Subcutaneous adipose tissue (tissue), 4 donors: ENCODE results near the gene LRRC55. TPM values are rescaled to one million over a fixed set of nuclear protein-coding genes. Genes with fewer than 3 reads are reported as not detected.

Experiments
- total RNA-seq, 4 donors: library from RNA; depleted of rRNA; stranded (reverse); fragments of >200 nt; gene quantifications; one replicate each; pipeline ENCODE4 v1.1.0, GENCODE V29; 2016
- TF ChIP-seq, protein P1 (sequence below): fragments of 450-650 bp; IDR thresholded peaks from one replicate; pipeline ENCODE4 v1.5.1; 2016; ENCODE audit warnings: low read depth, mild to moderate bottlenecking, control low read depth, antibody characterized with exemption, moderate library complexity

The LRRC55 gene
- total RNA-seq, 4 donors from 2014 or later, result not detected

- TF ChIP-seq, protein P1, sequence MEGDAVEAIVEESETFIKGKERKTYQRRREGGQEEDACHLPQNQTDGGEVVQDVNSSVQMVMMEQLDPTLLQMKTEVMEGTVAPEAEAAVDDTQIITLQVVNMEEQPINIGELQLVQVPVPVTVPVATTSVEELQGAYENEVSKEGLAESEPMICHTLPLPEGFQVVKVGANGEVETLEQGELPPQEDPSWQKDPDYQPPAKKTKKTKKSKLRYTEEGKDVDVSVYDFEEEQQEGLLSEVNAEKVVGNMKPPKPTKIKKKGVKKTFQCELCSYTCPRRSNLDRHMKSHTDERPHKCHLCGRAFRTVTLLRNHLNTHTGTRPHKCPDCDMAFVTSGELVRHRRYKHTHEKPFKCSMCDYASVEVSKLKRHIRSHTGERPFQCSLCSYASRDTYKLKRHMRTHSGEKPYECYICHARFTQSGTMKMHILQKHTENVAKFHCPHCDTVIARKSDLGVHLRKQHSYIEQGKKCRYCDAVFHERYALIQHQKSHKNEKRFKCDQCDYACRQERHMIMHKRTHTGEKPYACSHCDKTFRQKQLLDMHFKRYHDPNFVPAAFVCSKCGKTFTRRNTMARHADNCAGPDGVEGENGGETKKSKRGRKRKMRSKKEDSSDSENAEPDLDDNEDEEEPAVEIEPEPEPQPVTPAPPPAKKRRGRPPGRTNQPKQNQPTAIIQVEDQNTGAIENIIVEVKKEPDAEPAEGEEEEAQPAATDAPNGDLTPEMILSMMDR, result no peak
Observed at GRCh38 chr11:57214494-57214893, 32.7 kb downstream of the LRRC55 start.

DNA sequence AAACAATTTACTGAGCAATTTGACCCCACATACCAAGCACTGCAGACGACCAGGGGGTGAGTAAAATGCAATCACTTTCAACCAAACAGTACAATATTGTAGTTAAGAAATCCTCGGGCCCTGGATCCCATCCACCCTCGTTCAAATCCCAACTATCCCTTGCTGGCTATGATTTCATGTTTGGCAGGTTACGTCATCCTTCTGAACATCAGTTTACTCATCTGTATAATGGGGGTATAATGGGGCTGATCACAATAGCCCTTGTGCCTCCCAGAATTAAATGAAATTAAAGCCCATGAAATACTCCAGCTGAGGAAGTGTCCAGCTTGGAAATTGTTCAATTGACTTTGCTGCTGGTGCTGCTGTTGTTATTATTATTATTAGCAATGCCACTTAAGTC, 34.7 kb downstream of the LRRC55 start:
- TF ChIP-seq, protein P1, result no peak

DNA sequence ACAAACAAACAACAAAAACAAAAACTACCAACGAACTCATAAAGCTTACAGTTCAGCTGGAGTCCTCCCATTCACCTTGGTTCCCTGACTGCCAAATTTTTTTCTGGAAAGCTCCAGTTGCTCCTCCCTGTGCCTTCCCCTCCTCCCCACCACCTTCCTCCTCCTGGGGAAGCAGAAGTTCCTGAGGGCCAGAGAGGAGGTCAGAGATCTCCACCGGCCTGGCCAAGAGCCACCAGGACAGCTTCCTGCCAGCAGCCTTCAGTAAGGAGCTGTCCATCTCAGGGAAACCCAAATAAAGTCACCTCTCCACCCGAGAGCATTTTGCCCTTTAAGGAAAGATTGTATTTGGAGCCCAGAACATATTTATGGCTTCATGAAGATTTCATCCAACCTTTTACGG, 35.3 kb downstream of the LRRC55 start:
- TF ChIP-seq, protein P1, result no peak

GRCh38 chr11:57219021-57219627, 37.4 kb downstream of the LRRC55 start:
- TF ChIP-seq, protein P1, result no peak

DNA sequence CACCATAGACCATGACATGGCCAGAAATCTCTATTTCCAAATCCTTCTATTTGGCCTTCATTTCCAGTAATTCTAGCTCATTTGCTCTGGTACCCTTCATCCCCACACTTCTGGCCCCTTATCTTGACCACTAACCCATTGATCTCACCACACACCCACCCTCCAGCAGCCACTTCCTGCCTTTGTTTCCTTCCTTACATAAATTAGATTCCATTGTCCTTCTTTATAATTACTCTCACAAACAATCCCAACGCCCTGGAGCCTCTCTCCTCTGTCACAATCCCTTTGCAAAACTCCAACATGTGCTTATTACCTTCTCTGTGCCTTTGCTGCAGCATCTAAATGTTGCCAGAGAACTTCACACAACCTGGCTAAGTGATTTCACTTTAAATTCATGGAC, 40.5 kb downstream of the LRRC55 start:
- TF ChIP-seq, protein P1, result no peak

GRCh38 chr11:57223601-57224000, 41.8 kb downstream of the LRRC55 start:
- TF ChIP-seq, protein P1, result no peak

DNA sequence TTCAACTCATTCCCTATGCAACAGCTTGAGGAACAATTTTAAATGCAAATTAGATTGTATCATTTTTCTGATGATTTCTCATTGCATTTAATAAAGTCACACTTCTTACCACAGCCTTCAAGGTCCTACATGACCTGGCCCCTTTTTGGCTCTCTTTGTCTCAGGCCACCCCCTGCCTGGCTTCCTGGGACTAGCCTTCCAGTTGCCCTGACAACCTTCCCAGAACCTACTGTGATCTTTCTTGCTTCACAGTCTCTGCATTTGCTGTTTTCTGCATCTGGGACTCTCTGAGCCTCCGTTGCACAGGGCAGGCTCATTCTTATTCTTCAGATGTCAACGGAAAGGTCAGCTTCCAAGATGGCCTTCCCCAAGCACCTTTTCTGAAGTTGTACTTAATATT, 42.4 kb downstream of the LRRC55 start:
- TF ChIP-seq, protein P1, result no peak
